Umbilical cord (tissue), 2 donors: ENCODE measurements around the gene ATAD3C. TPM values are rescaled to one million over a fixed set of nuclear protein-coding genes. Genes with fewer than 3 reads are reported as not detected.

Experiments used
- DNase-seq: peaks from one replicate; pipeline ENCODE4 v3.0.0-alpha.2; 2015; ENCODE audit warnings: low spot score
- total RNA-seq: library from RNA; depleted of rRNA; stranded (reverse); fragments of >200 nt; gene quantifications from one replicate; pipeline ENCODE4 v1.2.3, GENCODE V29; 2014; ENCODE audit warnings: low replicate concordance; ENCODE audit not compliant: insufficient read depth

ATAD3C gene
- total RNA-seq, 1 donor from 2014 or later, result 1.2 TPM

DNA sequence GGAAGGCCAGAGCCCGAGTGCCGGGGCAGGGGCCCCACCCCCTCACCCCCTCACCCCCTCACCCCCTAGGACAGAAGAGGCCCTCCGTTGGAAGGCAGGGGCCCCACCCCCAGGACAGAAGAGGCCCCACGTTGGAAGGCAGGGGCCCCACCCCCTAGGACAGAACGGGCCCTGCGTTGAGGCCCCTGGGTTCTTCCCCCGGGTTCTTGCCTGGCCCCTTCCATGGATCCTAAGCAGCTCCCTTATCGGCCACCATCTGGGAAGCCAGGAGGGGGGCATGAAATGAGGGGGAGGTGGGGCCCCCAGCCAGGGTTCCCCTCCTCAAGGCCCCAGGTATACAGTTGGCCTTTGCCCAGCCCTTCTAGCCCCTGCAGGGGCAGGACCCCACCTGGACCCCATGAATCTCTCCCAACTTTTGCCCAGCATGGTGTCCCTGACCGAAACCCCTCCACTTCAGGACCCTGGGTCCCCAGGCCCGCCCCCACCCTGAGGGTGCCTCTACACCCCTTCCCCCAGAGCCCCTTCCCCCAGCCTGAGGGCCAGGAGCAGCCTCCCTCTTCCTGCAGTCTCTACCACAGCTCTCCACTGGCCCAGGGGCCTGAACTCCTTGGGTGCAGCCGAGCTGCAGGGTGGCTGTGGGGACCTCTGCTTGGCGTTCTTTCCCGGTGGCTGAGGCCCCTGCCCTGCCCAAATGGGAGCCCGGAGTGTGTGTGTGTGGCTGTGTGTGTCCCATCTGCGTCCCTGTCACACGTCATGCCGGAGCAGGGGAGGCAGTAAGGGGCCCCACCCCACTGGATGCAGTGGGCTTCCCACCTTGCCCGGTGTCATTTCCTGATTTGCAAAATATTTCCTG is 18.3 kb upstream of the ATAD3C start:
- no peak for DNase-seq

DNA sequence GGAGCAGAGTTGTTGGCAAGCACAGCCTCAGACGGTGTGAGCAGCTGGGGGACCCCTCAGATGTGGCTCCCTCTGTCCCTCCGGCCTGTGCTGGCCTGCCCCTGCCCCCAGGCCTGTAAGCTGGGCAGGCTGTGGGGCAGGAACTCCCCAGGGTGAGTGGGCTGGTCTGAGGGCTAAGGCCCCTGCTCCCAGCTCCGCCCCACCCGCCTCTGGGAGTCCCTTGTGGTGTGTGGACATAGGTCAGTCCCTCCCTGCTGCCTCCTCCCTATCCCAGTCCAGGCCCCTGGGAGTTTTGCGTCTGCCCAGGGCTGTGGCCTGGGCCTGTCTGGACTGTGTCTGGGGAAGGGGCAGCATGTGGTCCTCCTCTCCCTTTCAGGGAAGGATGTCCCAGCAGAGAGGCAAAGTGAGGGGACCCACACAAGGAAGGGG is 17.6 kb upstream of the ATAD3C start:
- peak; percentile 74 for DNase-seq

- peak; percentile 34 for DNase-seq
Measured at GRCh38 chr1:1432274-1432950, 17.1 kb upstream of the ATAD3C start.

DNA sequence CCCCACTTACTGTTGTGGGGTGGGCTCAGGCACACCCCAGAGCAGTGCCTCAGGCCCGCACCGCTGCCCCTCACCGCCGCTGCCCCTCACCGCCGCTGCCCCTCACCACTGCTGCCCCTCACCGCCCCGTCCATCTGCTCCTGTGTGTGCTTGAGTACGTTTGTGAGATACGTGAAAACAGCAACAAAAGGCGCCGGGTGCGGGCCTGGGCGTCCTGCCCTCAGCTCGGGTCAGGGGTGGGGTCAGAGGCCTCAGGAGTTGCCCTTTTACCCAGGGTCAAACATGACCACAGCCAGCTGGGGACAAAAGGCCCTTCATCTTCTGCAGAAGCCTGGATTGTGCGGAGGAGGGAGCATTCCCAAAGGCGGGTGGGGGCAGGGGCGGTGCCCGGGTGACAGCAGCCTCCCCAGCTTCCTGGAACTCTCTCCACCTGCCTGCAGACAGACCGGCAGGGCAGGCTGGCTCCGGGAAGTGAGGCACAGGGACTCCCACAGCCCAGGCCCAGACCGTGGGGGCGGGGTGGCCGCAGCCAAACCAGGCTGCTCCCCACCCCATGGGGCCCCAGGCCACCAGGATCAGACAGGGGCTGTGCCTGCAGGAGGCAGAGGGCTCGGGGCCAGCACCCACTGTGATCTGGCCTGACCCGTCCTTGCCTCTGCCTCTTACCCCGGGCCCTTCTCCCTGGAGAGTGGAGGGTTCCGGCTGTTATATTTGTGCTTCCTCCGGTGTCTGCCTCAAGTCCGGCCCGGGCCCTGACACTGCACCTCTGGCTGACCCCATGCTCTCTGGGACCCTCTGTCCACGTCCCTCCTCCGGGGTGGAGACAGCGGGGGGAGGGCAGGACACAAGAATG is 16.3 kb upstream of the ATAD3C start:
- peak; percentile 63 for DNase-seq

DNA sequence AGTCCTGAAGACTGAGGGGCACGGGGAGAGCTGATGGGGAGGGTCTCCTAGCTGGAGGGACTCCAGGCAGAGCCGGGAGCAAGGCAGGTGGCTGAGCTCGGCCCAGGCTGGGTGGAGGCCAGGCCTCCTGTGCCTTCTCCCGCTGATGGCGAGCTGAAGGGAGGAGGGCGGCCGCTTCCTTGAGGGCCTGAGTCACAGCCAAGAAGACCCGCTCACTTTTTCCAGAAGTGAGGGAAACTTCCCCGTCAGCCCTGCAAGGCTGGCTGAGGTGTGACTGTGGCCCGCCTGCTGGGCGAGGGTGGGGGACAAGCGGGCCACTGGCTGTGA is 15.7 kb upstream of the ATAD3C start:
- peak; percentile 59 for DNase-seq

DNA sequence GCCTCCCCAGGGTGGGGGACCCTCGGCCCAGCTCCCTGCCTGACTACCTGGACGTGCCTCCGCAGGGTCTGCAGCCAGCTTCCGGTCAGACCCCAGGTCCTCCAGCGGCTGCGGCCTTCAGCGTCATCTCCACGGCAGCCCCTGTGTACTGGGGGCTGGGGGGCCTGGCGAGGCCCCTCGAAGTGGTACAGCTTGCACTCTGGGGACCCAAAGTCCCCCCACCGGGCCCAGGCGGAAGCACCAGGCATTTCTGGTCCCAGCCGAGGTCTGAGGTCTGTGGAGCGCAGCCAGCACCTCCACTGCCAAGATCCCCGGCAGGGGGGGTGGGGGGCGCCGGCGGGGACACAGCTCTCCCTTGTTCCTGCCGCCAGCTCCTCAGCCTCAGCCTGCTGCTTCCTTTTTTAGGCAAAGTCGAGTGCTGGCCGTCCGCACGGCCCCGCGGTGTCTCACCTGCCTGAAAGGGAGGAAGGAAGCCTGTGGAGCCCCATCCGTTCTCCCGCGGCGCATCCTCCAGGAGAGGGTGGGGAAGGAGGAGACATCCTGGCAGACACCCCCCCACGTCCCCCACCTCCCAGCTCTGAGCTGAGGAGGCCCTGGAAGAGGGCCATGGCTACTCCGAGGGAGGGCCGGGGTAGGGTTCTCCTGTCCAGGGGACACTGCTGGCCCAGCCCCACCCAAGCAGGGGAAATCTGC is 15.2 kb upstream of the ATAD3C start:
- DNase-seq, result peak; percentile 63

DNA sequence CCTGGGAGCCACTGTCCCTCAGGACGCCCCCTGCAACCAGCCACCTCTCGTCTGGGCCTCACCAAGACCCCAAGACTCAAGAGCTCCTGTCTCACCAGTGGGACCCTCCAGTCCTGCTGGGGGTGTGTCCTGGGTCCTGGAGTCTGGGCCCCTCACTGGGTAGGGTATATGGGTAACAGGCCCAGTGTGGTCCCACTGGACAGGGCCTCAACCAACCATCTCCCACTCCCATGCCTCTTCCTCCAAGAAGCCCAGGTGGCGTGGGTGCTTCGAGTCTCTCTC is 14.7 kb upstream of the ATAD3C start:
- no peak for DNase-seq

- DNase-seq, result peak; percentile 80
Measured at GRCh38 chr1:1435106-1435903, 14.2 kb upstream of the ATAD3C start, which contains the start of gene VWA1. VWA1 (plus strand) TSS chr1:1435690; CDS start chr1:1435749, 59 bp downstream.

DNA sequence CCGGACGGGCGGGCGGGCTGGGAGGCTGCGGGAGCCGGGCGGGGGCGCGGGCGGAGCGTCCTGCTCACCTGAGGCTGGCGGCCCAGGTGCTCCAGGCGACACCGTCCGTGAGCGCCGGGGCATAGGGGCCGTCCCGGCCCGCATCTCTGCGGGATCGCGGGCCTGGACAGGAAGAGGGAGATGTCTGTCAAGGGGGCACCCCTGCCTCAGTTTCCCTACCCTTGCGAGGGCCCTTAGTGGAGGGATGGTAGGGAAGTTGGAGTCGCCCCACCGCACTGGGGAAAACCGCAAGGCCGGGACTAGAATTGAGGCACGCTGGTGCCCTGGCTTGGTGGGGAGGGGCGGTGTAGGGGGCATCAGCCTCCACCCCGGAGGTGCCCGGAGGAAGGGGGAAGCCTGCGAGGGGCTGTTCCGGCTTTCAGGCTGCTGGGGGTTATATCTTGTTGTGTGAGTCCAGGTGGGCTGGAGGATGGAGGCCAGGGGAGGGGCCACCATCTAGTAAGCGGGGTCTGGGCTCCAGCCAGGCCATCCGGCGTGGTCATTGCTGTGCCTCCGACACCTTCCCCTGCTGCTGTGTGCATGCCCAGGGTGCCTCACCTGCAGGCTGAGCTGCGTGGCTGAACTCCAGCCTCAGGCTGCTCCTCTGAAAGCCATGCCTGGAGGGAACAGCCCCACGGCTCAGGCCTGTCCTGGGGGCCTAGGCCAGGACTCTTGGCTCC is 13.4 kb upstream of the ATAD3C start:
- no peak for DNase-seq

- DNase-seq, result no peak
Measured at GRCh38 chr1:1436630-1437032, 12.9 kb upstream of the ATAD3C start.

- no peak for DNase-seq
Measured at GRCh38 chr1:1437033-1437903, 12.2 kb upstream of the ATAD3C start.

DNA sequence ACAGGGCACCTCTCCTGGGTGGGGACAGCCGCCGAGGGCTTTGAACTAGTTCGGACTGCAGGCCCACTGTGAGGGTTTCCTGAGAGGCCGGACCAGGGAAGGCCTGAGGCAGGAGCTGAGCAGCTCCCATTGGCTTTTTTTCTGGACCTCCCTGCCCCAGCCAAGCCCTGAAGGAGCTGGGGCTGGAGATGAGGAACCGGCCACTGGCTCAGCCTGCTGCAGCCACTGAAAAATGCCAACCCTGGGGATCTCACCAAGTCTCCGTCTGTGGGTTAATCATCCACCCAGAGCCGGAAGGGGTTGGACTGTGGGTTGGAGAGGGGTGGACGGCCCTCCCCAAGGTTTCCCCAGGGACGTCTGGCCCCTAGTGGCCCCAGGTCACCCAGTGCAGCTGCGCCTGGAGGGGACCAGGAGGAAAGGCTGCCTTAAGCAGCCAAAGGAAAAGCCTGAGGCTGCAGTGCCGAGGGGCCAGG is 11.5 kb upstream of the ATAD3C start:
- no peak for DNase-seq

DNA sequence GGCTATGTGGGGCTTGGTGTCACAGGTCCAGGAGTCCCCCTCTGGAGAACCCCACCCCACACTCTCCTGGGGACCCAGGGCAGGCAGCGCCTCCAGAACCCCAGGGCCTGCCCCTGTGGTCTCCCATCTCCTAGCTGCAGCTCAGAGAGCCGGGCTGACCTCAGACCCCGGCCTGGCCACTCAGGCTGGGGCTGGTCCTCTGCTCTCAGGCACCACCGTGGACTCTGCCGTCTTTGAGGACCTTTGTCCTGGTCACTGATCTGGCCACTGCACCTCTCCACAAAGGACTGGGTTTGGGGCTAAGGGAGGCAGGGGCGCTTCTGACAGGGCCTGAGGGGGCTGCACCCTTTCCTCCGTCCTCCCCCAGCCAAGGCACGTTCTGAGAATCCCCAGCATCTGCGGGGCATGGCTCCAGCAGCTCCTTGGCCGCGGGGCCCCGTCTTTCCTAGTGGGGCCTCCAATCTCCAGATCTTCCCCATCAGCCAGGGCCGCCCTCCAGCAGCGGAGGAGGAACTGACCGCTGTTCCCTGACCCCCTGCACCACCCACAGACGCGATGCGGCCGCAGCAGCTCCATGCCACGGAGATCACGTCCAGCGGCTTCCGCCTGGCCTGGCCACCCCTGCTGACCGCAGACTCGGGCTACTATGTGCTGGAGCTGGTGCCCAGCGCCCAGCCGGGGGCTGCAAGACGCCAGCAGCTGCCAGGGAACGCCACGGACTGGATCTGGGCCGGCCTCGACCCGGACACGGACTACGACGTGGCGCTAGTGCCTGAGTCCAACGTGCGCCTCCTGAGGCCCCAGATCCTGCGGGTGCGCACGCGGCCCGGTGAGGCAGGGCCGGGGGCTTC is 10.7 kb upstream of the ATAD3C start:
- DNase-seq, result no peak

GRCh38 chr1:1439546-1440261 is 9.8 kb upstream of the ATAD3C start:
- no peak for DNase-seq

- no peak for DNase-seq
Measured at GRCh38 chr1:1440262-1441001, 9.1 kb upstream of the ATAD3C start.

DNA sequence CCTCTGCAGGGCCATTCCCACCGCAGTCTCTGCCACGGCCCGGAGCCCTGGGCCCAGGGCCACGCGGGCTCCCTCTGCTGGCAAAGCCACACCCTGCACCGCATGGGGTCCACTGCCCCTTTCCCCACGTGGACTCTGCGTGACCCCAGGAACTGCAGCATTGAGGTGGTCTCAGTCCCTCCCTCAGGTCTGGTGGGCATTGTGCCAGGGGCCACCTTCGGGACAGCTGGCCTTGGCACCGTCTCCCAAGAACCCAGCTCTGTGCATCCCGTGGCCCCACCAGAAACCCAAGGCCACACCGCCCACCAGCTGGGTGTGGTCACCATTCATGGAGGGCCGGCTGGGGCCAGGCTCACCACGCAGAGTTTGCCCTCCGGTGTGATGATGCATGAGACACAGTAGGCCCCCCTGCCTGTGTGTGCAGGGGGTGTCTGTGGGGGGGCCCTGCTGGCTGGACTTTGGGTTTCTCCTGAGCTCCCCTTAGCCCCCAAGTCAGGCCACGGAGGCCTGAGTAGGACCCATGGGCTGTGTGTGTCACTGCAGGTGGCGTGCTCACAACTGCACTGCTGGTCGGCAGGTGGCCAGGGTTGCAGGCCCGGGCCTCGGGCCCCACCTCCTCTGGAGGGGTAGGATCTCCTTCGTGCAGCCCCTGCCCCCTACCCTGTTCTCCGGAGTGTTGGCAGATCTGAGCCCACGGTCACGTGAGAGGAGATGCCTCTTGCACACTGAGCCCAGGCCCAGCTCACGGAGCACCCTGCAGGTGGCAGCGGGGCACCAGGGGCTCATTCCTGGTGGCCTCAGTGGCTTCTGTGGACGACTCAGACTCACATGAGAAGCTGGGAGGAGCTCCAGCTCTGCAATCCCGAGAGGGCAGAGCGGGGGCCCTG is 8.2 kb upstream of the ATAD3C start:
- no peak for DNase-seq
